ENCODE data around the gene KRT13. TPM values are rescaled to one million over a fixed set of nuclear protein-coding genes. Genes with fewer than 3 reads are reported as not detected.
A peak's percentile ranks its signal among the peaks of the same experiment; 100 is the strongest.

The KRT13 gene
- total and polyA plus RNA-seq, 2 donors (not counting 3 experiments of a cell fraction or from before 2014, with no cell fraction given) = not detected

GRCh38 chr17:41492351-41492750, 13.1 kb downstream of the KRT13 start:
- Histone ChIP-seq H3K4me1 (ENCODE audit: control insufficient read depth, extremely low read depth, insufficient read depth, low read length) (peaks cover 24% of the 10 kb centered on the region), H3K79me2 (ENCODE audit: control insufficient read depth, insufficient read depth, low read length) (no peaks in the 10 kb centered on the region), H3K9ac (replicated peaks; ENCODE audit: extremely low read depth, insufficient read depth, low read length) (no peak overlapping the region), H3K9me3 (replicated peaks; ENCODE audit: control insufficient read depth, insufficient read depth, low read length) (no peaks in the 10 kb centered on the region), H3K9me1 (replicated peaks; ENCODE audit: control insufficient read depth, extremely low read depth, insufficient read depth, low read length) (no peaks in the 10 kb centered on the region), H4K20me1 (replicated peaks; ENCODE audit: control insufficient read depth, extremely low read depth, insufficient read depth, low read length) (no peaks in the 10 kb centered on the region), H3K4me2 (ENCODE audit: insufficient read depth, low read length) (no peak overlapping the region), H3K27ac (ENCODE audit: insufficient read depth, low read depth, low read length) (no peak overlapping the region), H2AFZ (ENCODE audit: low read depth, low read length) (peak overlapping the region; percentile 61), H3K36me3 (ENCODE audit: control insufficient read depth in 2 of 2, extremely low read depth in 1 of 2, insufficient read depth in 2 of 2, low read length in 2 of 2) (no peaks in the 10 kb centered on the region), H3K27me3 (ENCODE audit: control insufficient read depth in 2 of 2, insufficient read depth in 2 of 2, low read length in 2 of 2) (no peaks in the 10 kb centered on the region), H3K4me3 (replicated peaks in 1 of 3; ENCODE audit: insufficient read depth in 1 of 3, low read depth in 1 of 3, low read length in 3 of 3) (no peak overlapping the region)
- POLR2A ChIA-PET = interaction anchor here (1.1 kb wide), 1 partner anchor 196 kb away, joined by 3 read pairs; the partner anchor contains the start of gene EIF1
- FAIRE-seq (no peak), DNase-seq (ENCODE audit: low read depth, low spot score) (no peak)
- CTCF ChIA-PET = interaction anchor here (0.5 to 22.3 kb wide), 9 partner anchors 12 to 673 kb away, joined by 3 to 350 read pairs (median 4); partner anchors contain the start of gene KRT13
- dilution Hi-C loops (cut with MboI; ENCODE audit: extremely low pct_ligation_motif_present, low sequenced_read_pairs) = no loop called here
- intact Hi-C loops (cut with micrococcal nuclease) = loop anchor here (10.0 kb wide), 2 partner anchors 88 to 688 kb away; no protein-coding TSS in a partner anchor
- no TSS peak for BruUV-seq (replicated peaks)
- TF ChIP-seq EZH2 (IDR thresholded peaks at IDR 0.05; ENCODE audit: borderline replicate concordance, low read depth, low read length, severe bottlenecking) = no peak

- no TSS peak for BruUV-seq (replicated peaks)
- POLR2A ChIA-PET = interaction anchor here (0.5 kb wide), 1 partner anchor 35 kb away, joined by 3 read pairs; no protein-coding TSS in a partner anchor
- Histone ChIP-seq H3K9ac (replicated peaks; ENCODE audit: extremely low read depth, insufficient read depth, low read length) (no peak overlapping the region), H3K79me2 (ENCODE audit: control insufficient read depth, insufficient read depth, low read length) (no peaks in the 10 kb centered on the region), H4K20me1 (replicated peaks; ENCODE audit: control insufficient read depth, extremely low read depth, insufficient read depth, low read length) (no peaks in the 10 kb centered on the region), H3K9me3 (replicated peaks; ENCODE audit: control insufficient read depth, insufficient read depth, low read length) (no peaks in the 10 kb centered on the region), H3K27ac (ENCODE audit: insufficient read depth, low read depth, low read length) (no peak overlapping the region), H3K4me1 (ENCODE audit: control insufficient read depth, extremely low read depth, insufficient read depth, low read length) (peaks cover 20% of the 10 kb centered on the region), H3K4me2 (ENCODE audit: insufficient read depth, low read length) (no peak overlapping the region), H3K36me3 (ENCODE audit: control insufficient read depth in 2 of 2, extremely low read depth in 1 of 2, insufficient read depth in 2 of 2, low read length in 2 of 2) (no peaks in the 10 kb centered on the region), H3K4me3 (replicated peaks in 1 of 3; ENCODE audit: insufficient read depth in 1 of 3, low read depth in 1 of 3, low read length in 3 of 3) (no peak overlapping the region), H2AFZ (ENCODE audit: low read depth, low read length) (no peak overlapping the region), H3K9me1 (replicated peaks; ENCODE audit: control insufficient read depth, extremely low read depth, insufficient read depth, low read length) (no peaks in the 10 kb centered on the region), H3K27me3 (ENCODE audit: control insufficient read depth in 2 of 2, insufficient read depth in 2 of 2, low read length in 2 of 2) (no peaks in the 10 kb centered on the region)
- dilution Hi-C loops (cut with MboI; ENCODE audit: extremely low pct_ligation_motif_present, low sequenced_read_pairs) (no loop called here), intact Hi-C loops (cut with micrococcal nuclease) (loop anchor here (10.0 kb wide), 2 partner anchors 87 to 687 kb away; no protein-coding TSS in a partner anchor)
- CTCF ChIA-PET = interaction anchor here (1.5 to 22.3 kb wide), 4 partner anchors 13 to 172 kb away, joined by 3 to 350 read pairs (median 34); partner anchors contain the start of gene KRT13
- DNase-seq (ENCODE audit: low read depth, low spot score) (no peak), FAIRE-seq (no peak)
- TF ChIP-seq GATA2 (IDR thresholded peaks at IDR 0.05; ENCODE audit: insufficient read depth, insufficient read length, low read depth, low read length) = no peak
- TF ChIP-seq FOS (IDR thresholded peaks at IDR 0.05; ENCODE audit: borderline replicate concordance, insufficient read depth, low read length) = no peak
- no peak for TF ChIP-seq POLR2AphosphoS5 (IDR thresholded peaks at IDR 0.05; ENCODE audit: insufficient read depth, low read depth, low read length)
- TF ChIP-seq MYC (IDR thresholded peaks at IDR 0.05; ENCODE audit: low read depth, low read length) = no peak
- no peak for TF ChIP-seq EZH2 (IDR thresholded peaks at IDR 0.05; ENCODE audit: borderline replicate concordance, low read depth, low read length, severe bottlenecking)
- TF ChIP-seq JUN (IDR thresholded peaks at IDR 0.05; ENCODE audit: borderline replicate concordance, insufficient read depth, insufficient read length, low read depth) = no peak
- TF ChIP-seq POLR2A (IDR thresholded peaks at IDR 0.05; ENCODE audit: low read depth, low read length) = no peak
- TF ChIP-seq MAX (IDR thresholded peaks at IDR 0.05; ENCODE audit: insufficient read depth, insufficient read length) = no peak
- no peak for TF ChIP-seq CTCF (IDR thresholded peaks at IDR 0.05; ENCODE audit: extremely low read depth in 1 of 2, insufficient read depth in 1 of 2, low read depth in 1 of 2, low read length in 2 of 2)
Measured at GRCh38 chr17:41491476-41491875, 13.9 kb downstream of the KRT13 start.
